IMR-90 (cell line): ENCODE results near the gene SLC17A3. TPM values are rescaled to one million over a fixed set of nuclear protein-coding genes. Genes with fewer than 3 reads are reported as not detected.

Source experiments
- ATAC-seq: fragments of 200-7000 bp; cut with Tn5 transposase; 2 replicates; pipeline ENCODE4 v1.9.1; 2020; ENCODE audit warnings: low read depth, mild to moderate bottlenecking, moderate library complexity
- BruUV-seq: library from RNA; stranded (reverse); fragments of 400-500 nt; replicated peaks from 2 replicates; lab custom pipeline; 2021; lab: Mats Ljungman, UMichigan
- CTCF ChIA-PET: fragments of 300-600 bp; formaldehyde crosslinking; extraction: SDS; loops from one replicate; lab custom pipeline; 2021; ENCODE audit warnings: antibody characterized with exemption; lab: Yijun Ruan, JAX
- POLR2A ChIA-PET: fragments of 300-600 bp; sonication (Branson Sonifier 250); formaldehyde crosslinking; loops from one replicate; lab custom pipeline; 2022; ENCODE audit warnings: antibody characterized with exemption; ENCODE audit not compliant: unreplicated experiment; lab: Charles Lee
- DNase-seq: peaks from one replicate; pipeline ENCODE4 v3.0.0; 2013
- H2AFZ ChIP-seq: replicated peaks from 2 replicates; pipeline ENCODE3; 2013; ENCODE audit warnings: low read length, mild to moderate bottlenecking; ENCODE audit not compliant: poor library complexity
- H2AK5ac ChIP-seq: 2 replicates; pipeline ENCODE4 v1.6.1; 2013; ENCODE audit warnings: low read depth, low read length, inconsistent platforms
- H2AK9ac ChIP-seq: replicated peaks from 2 replicates; pipeline ENCODE3; 2013; ENCODE audit warnings: mild to moderate bottlenecking, low read depth, low read length, moderate library complexity; ENCODE audit not compliant: poor library complexity
- H2BK120ac ChIP-seq: 2 replicates; pipeline ENCODE4 v1.6.1; 2013; ENCODE audit warnings: low read depth, low read length, inconsistent platforms
- H2BK15ac ChIP-seq: 3 replicates; pipeline ENCODE4 v1.6.1; 2013; ENCODE audit warnings: low read depth, low read length, inconsistent platforms
- H2BK20ac ChIP-seq: 2 replicates; pipeline ENCODE4 v1.6.1; 2013; ENCODE audit warnings: low read depth, mild to moderate bottlenecking, inconsistent platforms, low read length, moderate library complexity
- H2BK5ac ChIP-seq: 2 replicates; pipeline ENCODE4 v1.6.1; 2013; ENCODE audit warnings: mild to moderate bottlenecking, low read depth, low read length, inconsistent platforms; ENCODE audit not compliant: poor library complexity, severe bottlenecking
- H3K14ac ChIP-seq: replicated peaks from 2 replicates; pipeline ENCODE4 v1.6.1; 2013; ENCODE audit warnings: low read depth, low read length, inconsistent platforms
- H3K18ac ChIP-seq: 2 replicates; pipeline ENCODE4 v1.6.1; 2013; ENCODE audit warnings: low read depth, low read length, control low read depth
- H3K23ac ChIP-seq: 2 replicates; pipeline ENCODE4 v1.6.1; 2013; ENCODE audit warnings: low read depth, low read length, inconsistent platforms
- H3K27ac ChIP-seq: 2 replicates; pipeline ENCODE4 v1.5.1; 2013; ENCODE audit warnings: mild to moderate bottlenecking, control low read depth, low read length; ENCODE audit not compliant: insufficient read depth
- H3K27me3 ChIP-seq: 2 replicates; pipeline ENCODE4 v1.6.1; 2013; ENCODE audit warnings: low read length; ENCODE audit not compliant: control insufficient read depth, insufficient read depth
- H3K36me3 ChIP-seq: 2 replicates; pipeline ENCODE4 v1.6.1; 2013; ENCODE audit warnings: low read length, mixed read lengths; ENCODE audit not compliant: control insufficient read depth, insufficient read depth
- H3K4ac ChIP-seq: 2 replicates; pipeline ENCODE4 v1.6.1; 2013; ENCODE audit warnings: low read depth, low read length, inconsistent platforms
- H3K4me1 ChIP-seq: 2 replicates; pipeline ENCODE4 v1.6.1; 2013; ENCODE audit warnings: low read length, mixed read lengths; ENCODE audit not compliant: control insufficient read depth, insufficient read depth
- H3K4me2 ChIP-seq: 2 replicates; pipeline ENCODE4 v1.6.1; 2013; ENCODE audit warnings: low read depth, mild to moderate bottlenecking, control low read depth, low read length, moderate library complexity
- H3K4me3 ChIP-seq: 2 replicates; pipeline ENCODE4 v1.5.1; 2013; ENCODE audit warnings: low read depth, mild to moderate bottlenecking, control low read depth, low read length, moderate library complexity; ENCODE audit not compliant: insufficient read depth
- H3K56ac ChIP-seq: 2 replicates; pipeline ENCODE4 v1.6.1; 2013; ENCODE audit warnings: low read length, inconsistent platforms; ENCODE audit not compliant: insufficient read depth; ENCODE audit errors: extremely low read depth
- H3K79me1 ChIP-seq, 2 experiments: 2 replicates each; pipeline ENCODE4 v1.6.1; 2013; ENCODE audit warnings: low read length in 2 of 2, inconsistent platforms in 1 of 2, low read depth in 1 of 2
- H3K9ac ChIP-seq: 2 replicates; pipeline ENCODE4 v1.6.1; 2013; ENCODE audit warnings: low read depth, low read length, control low read depth
- H3K9me1 ChIP-seq: 2 replicates; pipeline ENCODE4 v1.6.1; 2013; ENCODE audit warnings: low read length, inconsistent platforms; ENCODE audit not compliant: insufficient read depth
- H3K9me3 ChIP-seq: 2 replicates; pipeline ENCODE4 v1.6.1; 2013; ENCODE audit warnings: low read length; ENCODE audit not compliant: control insufficient read depth, insufficient read depth
- H4K20me1 ChIP-seq: 2 replicates; pipeline ENCODE4 v1.6.1; 2013; ENCODE audit warnings: low read length, inconsistent platforms; ENCODE audit not compliant: insufficient read depth
- H4K5ac ChIP-seq: 2 replicates; pipeline ENCODE4 v1.6.1; 2013; ENCODE audit warnings: mild to moderate bottlenecking, low read depth, low read length, control low read depth
- H4K8ac ChIP-seq, 2 experiments: 2 replicates each; pipeline ENCODE4 v1.6.1; 2013; ENCODE audit warnings: low read depth in 2 of 2, low read length in 2 of 2, control low read depth in 1 of 2, inconsistent platforms in 1 of 2
- H4K91ac ChIP-seq: 2 replicates; pipeline ENCODE4 v1.6.1; 2013; ENCODE audit warnings: low read depth, low read length, inconsistent platforms; ENCODE audit not compliant: insufficient read depth
- BHLHE40 ChIP-seq: fragments of 150-350 bp; IDR thresholded peaks from 2 replicates; pipeline ENCODE4 v1.6.1; 2016; ENCODE audit warnings: mild to moderate bottlenecking, low read depth, low read length
- CEBPB ChIP-seq: IDR thresholded peaks from 2 replicates; pipeline ENCODE4 v1.6.1; 2012; ENCODE audit warnings: low read depth, low read length, improper control_type of control experiment
- CHD1 ChIP-seq: IDR thresholded peaks from 2 replicates; pipeline ENCODE4 v1.6.1; 2012; ENCODE audit warnings: low read depth, low read length, improper control_type of control experiment
- ELK1 ChIP-seq: fragments of 150-350 bp; IDR thresholded peaks from 2 replicates; pipeline ENCODE4 v1.6.1; 2016; ENCODE audit warnings: low read depth, mild to moderate bottlenecking, low read length, moderate library complexity, borderline replicate concordance
- FOS ChIP-seq: fragments of 150-350 bp; IDR thresholded peaks from 2 replicates; pipeline ENCODE4 v1.6.1; 2016; ENCODE audit warnings: low read depth, low read length
- MAFK ChIP-seq: IDR thresholded peaks from 2 replicates; pipeline ENCODE4 v1.6.1; 2012; ENCODE audit warnings: low read depth, low read length, improper control_type of control experiment
- MAZ ChIP-seq: IDR thresholded peaks from 2 replicates; pipeline ENCODE4 v1.6.1; 2012; ENCODE audit warnings: low read depth, mild to moderate bottlenecking, low read length, improper control_type of control experiment, moderate library complexity, borderline replicate concordance
- MXI1 ChIP-seq: IDR thresholded peaks from 2 replicates; pipeline ENCODE4 v1.6.1; 2012; ENCODE audit warnings: low read depth, mild to moderate bottlenecking, low read length, moderate library complexity, borderline replicate concordance
- NFE2L2 ChIP-seq: fragments of 150-350 bp; IDR thresholded peaks from 2 replicates; pipeline ENCODE4 v1.6.1; 2016; ENCODE audit warnings: low read depth, mild to moderate bottlenecking, low read length
- POLR2A ChIP-seq: IDR thresholded peaks from 2 replicates; pipeline ENCODE4 v1.6.1; 2012; ENCODE audit warnings: mild to moderate bottlenecking, low read depth, low read length
- RAD21 ChIP-seq: IDR thresholded peaks from 2 replicates; pipeline ENCODE4 v1.6.1; 2012; ENCODE audit warnings: low read length, improper control_type of control experiment
- RCOR1 ChIP-seq: IDR thresholded peaks from 2 replicates; pipeline ENCODE4 v1.6.1; 2012; ENCODE audit warnings: mild to moderate bottlenecking, low read length, improper control_type of control experiment; ENCODE audit not compliant: insufficient replicate concordance
- SMC3 ChIP-seq: fragments of 150-350 bp; IDR thresholded peaks from 2 replicates; pipeline ENCODE4 v1.6.1; 2016; ENCODE audit warnings: low read depth, mild to moderate bottlenecking, antibody characterized with exemption, low read length, moderate library complexity
- USF2 ChIP-seq: fragments of 150-350 bp; IDR thresholded peaks from 2 replicates; pipeline ENCODE4 v1.6.1; 2017; ENCODE audit warnings: mild to moderate bottlenecking, antibody characterized with exemption, low read length, low read depth
- WGBS, 2 experiments: methylation state at CpG; one replicate each; pipeline versions ENCODE4 v1.1.5 to v1.1.7; 2013; ENCODE audit warnings: missing lambda C conversion rate in 2 of 2; ENCODE audit not compliant: insufficient read length in 1 of 2; ENCODE audit errors: extremely low coverage in 2 of 2; 5-methylcytosine and 5-hydroxymethylcytosine counted together
- dilution Hi-C: fragments of 300-500 bp; cut with HindIII; formaldehyde crosslinking; loops from one replicate; pipeline ENCODE4 v1.14.3; 2018; ENCODE audit warnings: low sequenced_read_pairs; ENCODE audit not compliant: unreplicated experiment
- in situ Hi-C: fragments of 300-500 bp; cut with MboI; formaldehyde crosslinking; loops from 3 replicates; pipeline ENCODE4 v1.14.3; 2019; ENCODE audit warnings: low sequenced_read_pairs, inconsistent platforms, mixed read lengths
- intact Hi-C: fragments of 100-400 bp; cut with micrococcal nuclease; formaldehyde crosslinking; loops from 2 replicates; pipeline ENCODE4 v1.10.0; 2022
- polyA plus RNA-seq, 3 experiments: library from polyadenylated mRNA; depleted of rRNA; stranded (reverse); fragments of >200 nt; gene quantifications; 2 replicates each; pipeline ENCODE4 v1.2.3, GENCODE V29; 2012; ENCODE audit warnings: low replicate concordance in 1 of 3
- total RNA-seq: library from RNA; depleted of rRNA; stranded (reverse); fragments of >200 nt; gene quantifications from 2 replicates; pipeline ENCODE4 v1.2.3, GENCODE V29; 2012

Gene SLC17A3
- total and polyA plus RNA-seq, 2 of the 4 experiments (the other 2 are of a cell fraction), result not detected

GRCh38 chr6:25866011-25866410 is 8.0 kb downstream of the SLC17A3 start:
- H3K56ac ChIP-seq, result no peak overlapping the region
- ChIA-PET CTCF (no interaction called here), POLR2A (no interaction called here)
- H3K79me1 ChIP-seq, result no peaks in the 10 kb centered on the region
- no peak overlapping the region for H2AFZ ChIP-seq
- no peak overlapping the region for H2BK5ac ChIP-seq
- no peak overlapping the region for H3K14ac ChIP-seq
- no peak overlapping the region for H3K4me3 ChIP-seq
- H3K23ac ChIP-seq, result no peak overlapping the region
- H2BK20ac ChIP-seq, result no peak overlapping the region
- no peak overlapping the region for H4K8ac ChIP-seq
- in situ Hi-C loops, result no loop called here
- H4K20me1 ChIP-seq, result no peaks in the 10 kb centered on the region
- WGBS, 2 experiments, result no CpG with 5 or more reads among the region's 3 CpGs
- H4K5ac ChIP-seq, result no peak overlapping the region
- H3K27me3 ChIP-seq, result no peaks in the 10 kb centered on the region
- H3K36me3 ChIP-seq, result no peaks in the 10 kb centered on the region
- no peaks in the 10 kb centered on the region for H3K4me1 ChIP-seq
- DNase-seq (no peak), ATAC-seq (no peak)
- TF ChIP-seq RAD21 (no peak), MXI1 (no peak), CHD1 (no peak), MAFK (no peak), FOS (no peak), CEBPB (no peak), BHLHE40 (no peak), SMC3 (no peak), ELK1 (no peak), NFE2L2 (no peak), MAZ (no peak), USF2 (no peak), RCOR1 (no peak), POLR2A (no peak)
- no peak overlapping the region for H2BK15ac ChIP-seq
- H2AK5ac ChIP-seq, result no peak overlapping the region
- no peak overlapping the region for H2BK120ac ChIP-seq
- H3K4me2 ChIP-seq, result no peak overlapping the region
- intact Hi-C loops, result no loop called here
- no peak overlapping the region for H3K9ac ChIP-seq
- H3K4ac ChIP-seq, result no peak overlapping the region
- dilution Hi-C loops, result no loop called here
- H3K18ac ChIP-seq, result no peak overlapping the region
- no peak overlapping the region for H3K27ac ChIP-seq
- H4K91ac ChIP-seq, result no peak overlapping the region
- no TSS peak for BruUV-seq
- no peak overlapping the region for H2AK9ac ChIP-seq
- no peaks in the 10 kb centered on the region for H3K9me3 ChIP-seq
- H3K9me1 ChIP-seq, result no peaks in the 10 kb centered on the region
